Medulla oblongata (tissue), 1 donor: Measurements from ENCODE around the gene IMPG1.

Experiments
- DNase-seq: peaks from one replicate; pipeline ENCODE4 v3.0.0-alpha.2; 2015; ENCODE audit errors: extremely low spot score

Gene IMPG1, protein sequence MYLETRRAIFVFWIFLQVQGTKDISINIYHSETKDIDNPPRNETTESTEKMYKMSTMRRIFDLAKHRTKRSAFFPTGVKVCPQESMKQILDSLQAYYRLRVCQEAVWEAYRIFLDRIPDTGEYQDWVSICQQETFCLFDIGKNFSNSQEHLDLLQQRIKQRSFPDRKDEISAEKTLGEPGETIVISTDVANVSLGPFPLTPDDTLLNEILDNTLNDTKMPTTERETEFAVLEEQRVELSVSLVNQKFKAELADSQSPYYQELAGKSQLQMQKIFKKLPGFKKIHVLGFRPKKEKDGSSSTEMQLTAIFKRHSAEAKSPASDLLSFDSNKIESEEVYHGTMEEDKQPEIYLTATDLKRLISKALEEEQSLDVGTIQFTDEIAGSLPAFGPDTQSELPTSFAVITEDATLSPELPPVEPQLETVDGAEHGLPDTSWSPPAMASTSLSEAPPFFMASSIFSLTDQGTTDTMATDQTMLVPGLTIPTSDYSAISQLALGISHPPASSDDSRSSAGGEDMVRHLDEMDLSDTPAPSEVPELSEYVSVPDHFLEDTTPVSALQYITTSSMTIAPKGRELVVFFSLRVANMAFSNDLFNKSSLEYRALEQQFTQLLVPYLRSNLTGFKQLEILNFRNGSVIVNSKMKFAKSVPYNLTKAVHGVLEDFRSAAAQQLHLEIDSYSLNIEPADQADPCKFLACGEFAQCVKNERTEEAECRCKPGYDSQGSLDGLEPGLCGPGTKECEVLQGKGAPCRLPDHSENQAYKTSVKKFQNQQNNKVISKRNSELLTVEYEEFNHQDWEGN

DNA sequence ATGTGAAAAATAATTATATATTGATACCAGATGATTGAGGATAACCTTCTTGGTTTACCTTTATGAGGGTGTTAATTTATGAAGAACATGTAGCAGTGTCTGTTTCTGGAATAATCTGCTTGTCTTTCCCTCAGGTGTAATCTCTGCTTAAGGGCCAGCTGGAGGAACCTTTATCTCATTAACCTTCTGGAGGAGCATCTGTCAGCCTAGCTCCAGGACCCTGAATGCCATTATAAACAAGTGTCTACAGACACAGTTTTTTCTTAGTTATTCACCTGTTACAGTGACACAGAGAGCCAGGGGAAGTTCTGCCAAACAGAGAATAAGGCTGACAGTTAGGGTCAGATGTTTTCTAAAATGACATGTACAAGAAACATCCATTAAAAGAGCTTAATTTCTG is at the start of gene IMPG1:
TSS of gene IMPG1 (minus strand) at position 101 of the 400 bp plus-strand sequence. CDS start 174 bp downstream, outside the sequence.
- DNase-seq = no peak

DNA sequence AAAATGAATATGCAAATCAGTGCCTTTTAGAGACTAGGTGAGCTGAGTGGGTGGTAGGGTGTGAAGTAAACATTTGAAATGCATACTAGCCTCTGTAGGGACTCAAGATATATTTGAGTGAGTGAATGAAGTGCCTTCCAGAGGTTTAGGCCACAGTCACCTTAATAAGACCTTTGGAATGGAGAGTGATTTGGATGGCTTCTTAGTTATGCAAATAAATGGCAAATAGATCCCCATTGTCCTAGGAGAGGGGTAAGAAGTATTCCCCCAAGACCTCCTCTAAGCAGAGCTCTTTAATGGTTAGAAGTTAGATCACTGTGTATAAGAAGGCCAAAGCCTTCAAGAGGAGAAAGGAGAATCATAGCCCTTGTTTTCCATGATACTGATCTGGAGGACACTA is 47.8 kb upstream of the IMPG1 start:
- DNase-seq = no peak

DNA sequence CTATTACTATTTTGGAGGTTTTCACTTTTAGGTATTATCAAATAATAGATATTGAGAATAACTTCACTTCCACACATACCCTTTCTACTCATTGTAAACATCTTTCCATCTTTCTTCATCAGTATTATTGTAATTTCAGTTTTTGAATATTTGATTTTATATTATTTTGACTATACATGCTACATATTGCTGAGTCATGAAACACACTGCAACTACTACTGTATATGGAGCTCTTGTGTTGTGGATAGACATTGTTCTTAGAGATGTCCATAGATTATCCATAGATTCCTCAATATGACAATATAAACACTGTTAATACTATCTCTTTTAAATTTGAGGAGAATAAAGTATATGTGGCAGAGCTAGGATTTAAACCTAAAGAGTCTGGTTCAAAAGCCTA is 819 bp upstream of the IMPG1 start:
- DNase-seq = no peak

DNA sequence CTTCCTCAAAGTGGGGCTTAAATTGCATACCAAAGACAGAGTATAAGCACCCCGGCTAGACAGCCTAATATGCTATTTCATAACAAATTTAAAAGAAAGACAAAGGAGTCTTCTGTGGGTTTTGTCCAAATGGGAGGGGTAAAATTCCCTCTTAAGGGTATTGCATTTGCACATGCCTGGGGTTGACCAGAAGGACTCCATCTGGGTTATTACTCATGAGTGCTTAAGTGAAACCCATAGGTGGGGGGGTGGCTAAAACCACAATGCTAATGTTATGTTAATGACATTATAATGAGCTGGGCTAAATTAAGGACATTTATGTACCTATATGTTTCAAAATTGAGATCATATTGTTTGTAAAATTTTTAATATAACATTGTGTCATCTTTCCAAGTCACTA is 15.0 kb downstream of the IMPG1 start:
- DNase-seq = no peak

DNA sequence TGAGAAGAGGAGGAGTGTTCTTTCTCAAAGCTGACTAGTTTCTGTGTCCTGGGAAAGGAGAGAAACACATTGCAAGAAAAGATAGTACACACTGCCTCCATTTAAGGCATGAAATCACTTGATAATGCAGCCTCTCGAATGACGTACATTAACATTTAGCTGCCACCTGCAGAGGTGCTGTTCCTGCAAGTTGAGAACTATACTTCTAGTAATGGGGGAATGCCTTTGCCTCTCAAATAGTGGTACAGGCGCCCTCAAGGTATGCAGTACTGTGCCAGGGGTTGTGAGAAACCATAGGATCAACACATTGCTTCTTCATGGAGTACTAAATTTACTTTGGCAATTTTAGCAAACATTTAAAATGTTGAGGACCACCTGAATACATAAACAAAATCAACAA is 20.1 kb downstream of the IMPG1 start:
- no peak for DNase-seq

DNA sequence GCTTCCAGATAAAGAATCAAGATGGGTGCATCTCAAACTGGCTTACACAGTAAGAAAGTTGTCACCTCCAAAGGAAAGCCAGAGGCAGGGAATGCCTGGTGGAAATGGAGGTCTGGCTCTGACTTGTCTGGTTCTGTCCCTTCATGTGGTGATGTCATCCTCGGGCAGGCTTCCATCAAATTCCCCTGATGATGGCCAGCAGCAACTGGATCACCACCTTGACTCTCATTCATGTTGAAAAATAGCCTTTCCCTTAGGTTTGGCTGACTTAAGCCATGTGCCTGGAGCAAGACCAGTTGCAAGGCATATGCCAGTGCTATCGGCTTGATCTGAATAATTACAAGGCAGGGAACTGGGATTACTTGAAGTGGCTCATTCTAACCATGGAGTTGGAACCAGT is 28.8 kb downstream of the IMPG1 start:
- no peak for DNase-seq

DNA sequence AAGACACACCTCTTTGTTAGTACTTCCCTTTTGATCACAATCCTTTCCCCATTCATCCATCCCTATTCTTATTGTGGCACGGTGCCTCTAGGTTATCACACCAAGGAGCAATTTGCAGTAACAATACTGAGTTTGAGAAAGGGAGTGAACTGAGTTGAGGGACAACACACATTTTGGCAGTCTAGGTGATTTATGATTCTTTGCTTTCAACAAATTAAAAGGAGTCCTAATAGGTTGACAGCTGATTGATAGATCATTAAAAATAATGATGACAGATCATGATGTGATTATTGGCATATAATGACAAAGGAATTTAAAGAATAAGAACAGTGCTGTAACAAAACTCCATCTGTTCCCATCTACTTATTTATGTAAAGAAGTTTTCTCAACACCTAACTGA is 36.7 kb downstream of the IMPG1 start:
- no peak for DNase-seq

DNA sequence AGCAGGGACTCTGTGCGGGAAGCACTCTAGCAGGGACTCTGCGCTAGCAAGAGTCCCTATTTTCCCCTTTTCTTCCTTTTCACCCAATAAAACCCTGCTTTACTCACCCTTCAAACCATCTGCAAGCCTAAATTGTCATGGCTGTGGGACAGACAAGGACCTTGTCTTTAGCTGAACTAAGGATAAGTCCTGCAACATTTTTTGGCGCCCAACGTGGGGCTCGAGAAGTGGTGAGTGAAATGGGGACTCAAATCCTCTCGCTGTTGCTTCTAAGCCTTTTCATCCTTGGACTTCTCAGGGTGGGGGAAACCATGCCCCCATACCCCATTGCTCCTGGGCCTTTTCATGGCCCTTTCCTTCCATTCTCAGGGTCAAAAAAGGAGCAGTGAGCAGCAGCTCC is 46.4 kb downstream of the IMPG1 start:
- no peak for DNase-seq

DNA sequence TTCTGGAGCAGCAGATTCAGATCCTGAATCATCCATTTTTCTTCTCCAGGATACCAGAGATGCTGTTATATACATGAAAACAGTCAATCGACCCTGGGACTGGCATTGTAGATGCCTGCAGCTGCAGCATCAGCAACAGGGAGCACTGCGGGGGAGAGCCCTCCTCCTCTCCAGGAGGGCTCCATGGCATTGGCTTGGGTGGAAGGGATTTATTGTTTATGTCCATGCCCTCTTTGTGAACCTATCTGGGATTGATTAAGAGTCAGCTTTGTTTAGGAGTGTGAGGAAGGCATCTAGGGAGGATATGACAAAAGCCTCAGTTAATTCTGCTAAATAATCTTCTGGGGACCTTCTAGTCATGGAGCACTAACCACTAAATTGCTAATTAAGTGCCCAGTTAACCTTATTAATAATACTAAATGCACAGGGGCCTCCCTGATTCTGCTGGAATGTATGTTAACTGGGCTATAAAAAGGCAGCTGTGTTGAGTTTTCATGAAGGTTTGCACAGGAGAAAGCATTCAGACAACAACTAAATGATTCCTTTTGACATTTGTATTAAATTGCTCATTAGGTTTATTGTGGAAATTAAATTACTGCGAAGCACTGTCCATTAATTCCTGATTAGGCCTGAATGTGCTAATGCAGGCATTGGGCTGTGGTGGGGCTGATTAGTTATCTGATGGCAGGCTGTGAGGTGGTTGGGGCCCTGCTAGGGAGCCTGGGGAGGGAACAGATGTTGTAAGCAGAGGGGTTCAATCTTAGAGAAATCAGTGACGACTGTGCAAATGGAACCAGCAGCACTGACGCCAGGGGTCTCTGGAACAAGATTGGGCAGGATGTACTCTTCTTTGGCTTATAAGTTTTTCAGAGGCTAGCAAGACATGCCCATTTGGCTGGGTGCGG is 57.6 kb downstream of the IMPG1 start:
- no peak for DNase-seq

DNA sequence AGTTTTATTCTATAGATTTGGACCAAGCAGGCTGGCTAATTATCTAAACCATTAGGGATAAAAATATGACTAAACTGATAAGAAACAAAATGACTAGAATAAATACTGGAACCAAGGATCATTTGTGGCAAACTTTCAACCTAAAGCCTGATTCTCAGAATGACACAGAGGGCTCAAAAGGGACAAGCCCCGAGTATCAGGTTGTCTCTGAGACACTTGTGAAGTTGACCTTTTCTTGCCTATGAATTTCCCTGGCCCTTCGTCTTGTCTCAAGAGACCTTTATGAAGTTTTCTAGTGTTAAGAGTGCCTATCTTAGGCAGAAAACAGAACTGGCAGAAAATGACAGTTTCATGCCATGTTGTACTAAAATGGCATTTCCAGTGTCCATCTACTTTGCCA is 68.3 kb downstream of the IMPG1 start:
- no peak for DNase-seq

DNA sequence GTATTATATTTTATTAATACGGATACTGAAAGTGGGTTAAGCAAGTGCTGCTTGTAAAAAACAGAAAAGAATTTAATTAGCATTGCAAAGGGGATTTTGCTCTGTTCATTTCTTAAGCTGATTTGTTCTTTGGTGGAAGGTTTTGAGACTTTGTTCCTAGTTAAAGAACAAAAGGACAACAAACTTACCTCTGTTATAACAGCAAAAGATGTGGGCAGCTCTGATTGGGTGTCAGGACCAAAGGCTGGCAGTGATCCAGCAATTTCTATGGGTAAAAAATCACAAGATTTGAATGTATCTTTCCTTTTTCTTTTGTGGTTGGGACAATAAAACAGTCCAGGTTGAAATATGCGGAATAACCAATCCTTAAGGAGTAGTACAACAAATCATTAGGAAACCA is 68.8 kb downstream of the IMPG1 start:
- no peak for DNase-seq

DNA sequence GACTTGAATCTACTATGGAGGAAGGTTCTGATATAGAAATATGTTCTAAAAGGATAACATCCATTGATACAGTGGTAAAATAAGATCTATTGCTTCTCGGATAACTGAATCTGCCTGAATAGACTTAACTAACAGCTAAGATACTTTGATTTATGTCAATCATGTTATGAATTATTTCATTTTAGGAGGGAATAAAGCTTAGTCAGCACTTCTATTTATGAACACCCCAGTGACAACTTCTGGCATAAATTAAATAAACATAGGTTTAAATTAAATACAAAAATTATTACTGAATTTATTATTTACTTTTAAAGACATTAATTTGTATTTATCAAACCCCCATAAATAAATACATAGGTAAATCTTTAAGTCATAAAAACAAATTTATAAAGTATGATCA is 69.3 kb downstream of the IMPG1 start:
- DNase-seq = no peak

DNA sequence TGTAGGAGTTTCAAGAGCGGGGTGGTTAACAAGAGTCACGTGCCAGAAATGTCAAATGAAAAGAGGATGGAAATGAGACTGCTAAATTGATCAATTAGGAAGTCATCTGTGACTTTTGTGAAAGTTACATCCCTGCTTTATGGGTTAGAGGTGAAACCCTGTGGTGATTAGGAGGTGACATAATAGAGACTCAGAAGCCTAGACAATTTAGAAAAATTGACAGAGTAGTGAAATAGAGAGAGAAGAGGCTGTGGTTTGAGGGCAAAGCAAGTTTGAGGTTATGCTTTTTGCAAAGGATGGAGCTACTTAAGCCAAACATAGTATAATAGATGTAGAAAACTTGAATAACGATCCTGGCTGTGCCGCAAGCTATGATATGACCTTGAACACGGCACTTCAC is 71.8 kb downstream of the IMPG1 start:
- no peak for DNase-seq

DNA sequence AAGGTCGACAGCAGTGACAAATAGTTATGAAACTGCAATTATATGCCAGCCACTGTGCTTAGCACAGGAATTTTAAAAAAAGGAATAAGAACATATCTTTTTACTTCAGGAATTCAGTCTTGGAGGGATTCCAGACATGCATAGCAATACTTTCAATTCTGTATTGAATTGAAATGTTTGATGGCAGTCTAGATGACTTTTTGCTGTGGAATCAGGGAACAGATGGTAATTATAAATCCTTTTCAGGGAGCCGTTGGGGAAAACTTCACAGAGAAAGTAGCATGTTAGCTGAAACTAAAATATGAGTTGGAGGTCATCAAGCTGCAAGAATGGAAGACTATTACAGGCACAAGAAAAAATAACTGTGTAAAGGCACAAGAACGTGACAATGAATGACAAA is 74.8 kb downstream of the IMPG1 start:
- no peak for DNase-seq

DNA sequence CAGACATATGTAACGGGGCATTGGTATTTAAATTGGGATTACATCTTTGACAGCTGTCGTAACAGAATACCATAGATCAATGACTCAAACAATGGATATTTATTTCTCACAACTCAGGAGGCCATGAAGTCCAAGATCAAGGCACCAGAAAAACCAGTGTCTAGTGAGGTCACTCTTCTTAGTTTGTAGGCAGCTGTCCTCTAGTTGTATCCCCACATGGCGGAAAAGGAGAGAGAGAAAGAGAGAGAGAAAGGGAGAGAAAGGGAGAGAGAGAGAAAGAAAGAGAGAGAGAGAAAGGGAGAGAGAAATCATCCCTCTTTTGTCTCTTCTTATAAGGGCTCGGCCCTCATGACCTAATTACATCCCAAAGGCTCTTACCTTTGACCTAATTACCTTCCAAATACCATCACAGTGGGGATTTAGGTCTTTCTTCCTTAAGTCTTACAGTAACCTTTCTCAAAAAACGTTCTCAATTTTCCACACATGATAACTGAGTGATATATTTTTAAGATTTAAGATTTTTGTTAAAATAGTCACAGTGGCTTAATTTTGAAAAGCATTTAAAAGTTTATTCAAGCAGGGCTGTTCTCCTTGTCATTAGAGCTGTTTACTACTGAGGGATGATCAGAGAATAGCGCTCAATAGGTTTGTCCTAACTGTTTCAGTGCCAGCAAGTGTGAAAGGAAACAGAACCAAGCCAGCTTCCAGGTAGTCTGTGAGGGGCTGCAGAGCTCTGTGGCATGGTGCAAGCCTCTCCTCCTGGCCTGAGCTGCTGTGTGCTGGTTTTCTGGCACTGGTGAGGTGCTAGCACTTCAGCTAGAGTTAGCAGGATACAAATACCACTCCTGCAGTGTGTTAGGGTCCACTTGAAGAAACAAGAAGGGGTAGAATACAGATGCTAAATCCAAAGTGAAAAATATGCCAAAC is 79.0 kb downstream of the IMPG1 start:
- DNase-seq = no peak

DNA sequence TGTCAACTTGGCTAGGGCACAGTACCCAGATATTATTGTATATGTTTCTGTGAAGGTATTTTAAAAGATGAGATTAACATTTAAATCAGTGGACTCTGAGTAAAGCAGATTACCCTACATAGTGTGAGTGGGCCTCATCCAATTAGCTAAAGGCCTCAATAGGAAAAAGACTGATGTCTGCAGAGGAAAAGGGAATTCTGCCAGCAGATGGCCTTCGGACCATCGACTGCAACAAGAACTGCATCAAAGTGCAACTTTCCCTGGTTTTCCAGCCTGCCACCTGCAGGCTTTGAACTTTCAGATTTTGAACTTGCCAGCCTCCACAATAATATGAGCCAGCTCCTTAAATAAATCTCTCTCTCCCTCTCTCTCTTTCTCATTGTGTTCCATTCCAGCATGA is 80.5 kb downstream of the IMPG1 start:
- DNase-seq = no peak

DNA sequence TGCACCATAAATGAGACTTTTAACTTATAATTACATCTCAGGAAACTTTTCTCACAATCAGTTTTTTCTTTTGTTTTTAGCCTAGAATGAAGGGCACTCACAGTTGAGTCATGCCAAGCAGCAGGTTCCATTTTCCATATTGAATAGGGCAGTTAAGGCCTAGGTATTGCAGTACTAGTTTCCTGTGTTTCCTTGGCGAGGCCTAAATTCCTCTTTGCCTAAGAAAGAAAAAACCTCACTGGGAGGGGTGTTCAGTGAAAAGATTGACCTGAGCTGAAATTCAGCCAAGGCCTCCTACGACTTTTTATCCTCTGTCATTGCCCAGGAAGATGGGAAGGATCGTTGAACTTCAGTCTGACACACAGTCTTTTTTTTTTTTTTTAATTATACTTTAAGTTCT is 85.5 kb downstream of the IMPG1 start:
- no peak for DNase-seq

DNA sequence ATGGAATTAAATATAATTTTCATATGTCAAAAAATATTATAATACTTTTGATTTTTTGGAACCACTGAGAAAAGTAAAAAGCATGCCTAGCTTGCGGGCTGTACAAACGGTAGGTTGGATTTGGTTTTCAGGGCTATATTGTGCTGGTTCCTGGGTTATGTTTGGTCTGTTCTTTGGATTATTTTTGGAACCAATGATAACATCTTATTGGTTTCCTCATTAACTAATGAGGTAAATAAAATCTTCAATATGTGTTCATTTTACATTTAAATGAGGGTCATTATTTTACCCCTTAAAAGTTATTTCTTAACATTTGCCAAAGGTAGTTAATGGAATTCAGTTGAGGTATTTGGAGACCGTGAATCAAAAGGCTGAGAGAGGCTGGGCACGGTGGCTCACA is 96.6 kb downstream of the IMPG1 start:
- DNase-seq = no peak

DNA sequence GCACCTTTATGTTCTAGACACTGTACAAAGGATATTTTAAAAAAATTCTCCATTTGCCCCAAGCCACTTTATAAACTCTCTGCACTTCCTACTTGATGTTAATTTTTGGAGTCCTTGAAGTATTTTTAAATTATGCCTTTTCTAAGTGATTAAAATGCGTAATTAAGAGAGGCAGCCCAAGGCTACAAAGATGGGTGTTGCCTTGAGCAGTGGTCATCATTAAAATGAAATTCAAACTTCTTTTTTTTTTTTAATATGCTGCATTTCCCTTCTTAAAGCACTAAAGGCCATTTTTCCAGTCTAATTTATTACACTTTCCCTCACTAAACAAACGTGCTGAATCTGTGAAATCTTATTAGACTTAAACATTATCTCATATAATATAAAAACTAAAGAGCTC is 102.4 kb downstream of the IMPG1 start:
- no peak for DNase-seq

DNA sequence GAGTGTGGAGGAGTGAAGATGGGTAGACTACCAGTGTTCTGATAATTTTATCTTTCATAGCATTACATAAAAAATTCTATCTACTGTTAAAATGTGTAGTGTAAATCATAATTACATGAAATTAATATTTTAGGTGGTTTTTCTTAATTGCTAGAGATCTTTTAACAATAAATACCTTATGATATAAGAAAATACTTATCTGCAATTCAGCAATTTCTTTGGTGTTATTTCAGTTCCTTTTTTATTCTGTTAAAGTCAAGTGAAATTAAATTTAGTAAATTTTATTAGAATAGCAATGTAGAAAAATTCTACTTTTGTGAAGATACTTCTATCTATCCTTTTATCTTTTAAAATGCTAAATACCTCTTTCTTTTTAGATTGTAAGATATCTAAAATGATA is 104.3 kb downstream of the IMPG1 start:
- no peak for DNase-seq

DNA sequence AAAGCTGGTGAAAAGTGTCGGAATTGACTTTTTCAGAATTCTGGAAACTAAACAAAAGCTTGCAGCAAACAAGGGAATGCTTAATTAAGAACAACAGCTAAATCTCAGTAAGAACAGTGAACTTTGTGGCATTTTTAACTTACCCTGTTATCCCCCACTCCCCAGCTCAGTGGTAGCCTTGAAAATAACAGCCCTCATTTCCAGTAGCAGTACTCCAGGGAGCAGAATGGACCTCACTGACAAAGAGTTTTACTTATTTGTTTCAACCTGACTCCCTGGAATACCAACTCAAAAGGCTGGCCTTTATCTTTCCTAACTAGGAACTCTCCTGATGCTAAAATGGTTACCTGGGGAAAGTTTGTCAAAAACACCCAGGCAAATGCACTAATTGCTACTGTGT is 108.9 kb downstream of the IMPG1 start:
- no peak for DNase-seq
